ENCODE results near the gene DPM1. TPM values are rescaled to one million over a fixed set of nuclear protein-coding genes. Genes with fewer than 3 reads are reported as not detected.

Gene DPM1
- total and polyA plus RNA-seq, 2 donors from 2014 or later: 32.4 to 53.2 TPM

GRCh38 chr20:50983321-50983720 lies 25.0 kb upstream of the DPM1 start:
- no peak for TF ChIP-seq CTCF (IDR thresholded peaks at IDR 0.05; ENCODE audit: borderline replicate concordance, extremely low read depth, insufficient read depth)
- intact Hi-C loops (cut with DNase I): no loop called here
- Histone ChIP-seq H3K4me1 (ENCODE audit: control insufficient read depth in 2 of 3, insufficient read depth in 2 of 3, low read depth in 1 of 3, low read length in 3 of 3) (no peaks in the 10 kb centered on the region), H3K27ac (ENCODE audit: low read depth in 2 of 2, low read length in 2 of 2) (no peak overlapping the region), H3K4me3 (ENCODE audit: low read length in 3 of 3) (no peak overlapping the region), H3K9me3 (ENCODE audit: control insufficient read depth in 2 of 3, insufficient read depth in 1 of 3, low read length in 3 of 3) (no peaks in the 10 kb centered on the region), H3K9ac (ENCODE audit: low read length in 3 of 3) (no peak overlapping the region), H3K27me3 (ENCODE audit: control insufficient read depth, insufficient read depth, low read length) (no peaks in the 10 kb centered on the region), H3K36me3 (ENCODE audit: control insufficient read depth in 2 of 3, insufficient read depth in 3 of 3, low read length in 3 of 3) (no peaks in the 10 kb centered on the region)
- DNase-seq (no peak), FAIRE-seq (no peak)

GRCh38 chr20:50982363-50982762 lies 24.0 kb upstream of the DPM1 start:
- TF ChIP-seq CTCF (IDR thresholded peaks at IDR 0.05; ENCODE audit: borderline replicate concordance, extremely low read depth, insufficient read depth): no peak
- no peak for DNase-seq
- no peaks in the 10 kb centered on the region for H3K36me3 ChIP-seq (ENCODE audit: control insufficient read depth in 2 of 3, insufficient read depth in 3 of 3, low read length in 3 of 3)
- no peaks in the 10 kb centered on the region for H3K27me3 ChIP-seq (ENCODE audit: control insufficient read depth, insufficient read depth, low read length)
- H3K9me3 ChIP-seq (ENCODE audit: control insufficient read depth in 2 of 3, insufficient read depth in 1 of 3, low read length in 3 of 3): no peaks in the 10 kb centered on the region
- no peak for FAIRE-seq
- H3K9ac ChIP-seq (ENCODE audit: low read length in 3 of 3): no peak overlapping the region
- intact Hi-C loops (cut with DNase I): no loop called here
- no peak overlapping the region for H3K27ac ChIP-seq (ENCODE audit: low read depth in 2 of 2, low read length in 2 of 2)
- H3K4me1 ChIP-seq (ENCODE audit: control insufficient read depth in 2 of 3, insufficient read depth in 2 of 3, low read depth in 1 of 3, low read length in 3 of 3): no peaks in the 10 kb centered on the region
- no peak overlapping the region for H3K4me3 ChIP-seq (ENCODE audit: low read length in 3 of 3)

GRCh38 chr20:50981714-50982048 lies 23.3 kb upstream of the DPM1 start:
- no peaks in the 10 kb centered on the region for H3K36me3 ChIP-seq (ENCODE audit: control insufficient read depth in 2 of 3, insufficient read depth in 3 of 3, low read length in 3 of 3)
- H3K4me3 ChIP-seq (ENCODE audit: low read length in 3 of 3): no peak overlapping the region
- FAIRE-seq: no peak
- no peak overlapping the region for H3K9ac ChIP-seq (ENCODE audit: low read length in 3 of 3)
- H3K9me3 ChIP-seq (ENCODE audit: control insufficient read depth in 2 of 3, insufficient read depth in 1 of 3, low read length in 3 of 3): no peaks in the 10 kb centered on the region
- no peaks in the 10 kb centered on the region for H3K27me3 ChIP-seq (ENCODE audit: control insufficient read depth, insufficient read depth, low read length)
- DNase-seq: no peak
- TF ChIP-seq CTCF (IDR thresholded peaks at IDR 0.05; ENCODE audit: borderline replicate concordance, extremely low read depth, insufficient read depth): no peak
- H3K27ac ChIP-seq (ENCODE audit: low read depth in 2 of 2, low read length in 2 of 2): no peak overlapping the region
- no peaks in the 10 kb centered on the region for H3K4me1 ChIP-seq (ENCODE audit: control insufficient read depth in 2 of 3, insufficient read depth in 2 of 3, low read depth in 1 of 3, low read length in 3 of 3)
- intact Hi-C loops (cut with DNase I): no loop called here

All from kidney (tissue), 14 donors.